GM23338 (cell line): Measurements from ENCODE around the gene PRAF2. TPM values are rescaled to one million over a fixed set of nuclear protein-coding genes. Genes with fewer than 3 reads are reported as not detected.

Experiments used
- ATAC-seq: fragments of 200-7000 bp; cut with Tn5 transposase; 3 replicates; pipeline ENCODE4 v1.9.1; 2020
- DNase-seq: peaks from one replicate; pipeline ENCODE4 v3.0.0-alpha.2; 2015; ENCODE audit warnings: low spot score
- H2AFZ ChIP-seq: fragments of 200-600 bp; sonication (generic); 2 replicates; pipeline ENCODE4 v1.8.0; 2016; ENCODE audit warnings: antibody characterized with exemption, mild to moderate bottlenecking, moderate library complexity
- H3F3A ChIP-seq: fragments of 200-600 bp; sonication (generic); replicated peaks from 2 replicates; pipeline ENCODE4 v1.8.0; 2017; ENCODE audit warnings: antibody characterized with exemption, mixed run types, low read depth
- H3K27ac ChIP-seq: fragments of 200-600 bp; sonication (generic); 2 replicates; pipeline ENCODE4 v1.6.1; 2016; ENCODE audit warnings: low read depth
- H3K27me3 ChIP-seq: fragments of 200-600 bp; sonication (generic); 2 replicates; pipeline ENCODE4 v1.8.0; 2016; ENCODE audit warnings: mild to moderate bottlenecking, mixed run types, moderate library complexity; ENCODE audit not compliant: insufficient read depth
- H3K36me3 ChIP-seq: fragments of 200-600 bp; sonication (generic); 2 replicates; pipeline ENCODE4 v1.8.0; 2016; ENCODE audit warnings: mild to moderate bottlenecking; ENCODE audit not compliant: insufficient read depth
- H3K4me1 ChIP-seq: fragments of 200-600 bp; sonication (generic); 2 replicates; pipeline ENCODE4 v1.8.0; 2016; ENCODE audit warnings: mild to moderate bottlenecking, moderate library complexity; ENCODE audit not compliant: insufficient read depth
- H3K4me2 ChIP-seq: fragments of 200-600 bp; sonication (generic); 2 replicates; pipeline ENCODE4 v1.7.1; 2017; ENCODE audit warnings: mixed run types
- H3K4me3 ChIP-seq: fragments of 200-600 bp; sonication (generic); 2 replicates; pipeline ENCODE4 v1.6.1; 2016; ENCODE audit warnings: mixed run types
- H3K79me2 ChIP-seq: fragments of 200-600 bp; sonication (generic); replicated peaks from 2 replicates; pipeline ENCODE4 v1.8.0; 2017; ENCODE audit warnings: mild to moderate bottlenecking; ENCODE audit not compliant: insufficient read depth
- H3K9me2 ChIP-seq: fragments of 200-600 bp; sonication (generic); 2 replicates; pipeline ENCODE4 v1.8.0; 2017; ENCODE audit not compliant: insufficient read depth
- H4K20me1 ChIP-seq: fragments of 200-600 bp; sonication (generic); replicated peaks from 2 replicates; pipeline ENCODE4 v1.8.0; 2017; ENCODE audit warnings: mild to moderate bottlenecking; ENCODE audit not compliant: insufficient read depth
- H3K27ac Mint-ChIP-seq: 2 replicates; pipeline ENCODE4 v1.8.0; 2020; ENCODE audit warnings: inconsistent platforms, mild to moderate bottlenecking, moderate library complexity, mixed read lengths
- H3K27me3 Mint-ChIP-seq: 3 replicates; pipeline ENCODE4 v1.8.0; 2022; ENCODE audit warnings: low read depth, mild to moderate bottlenecking, moderate library complexity, mixed read lengths, inconsistent platforms; ENCODE audit not compliant: insufficient read depth, poor library complexity
- H3K36me3 Mint-ChIP-seq: 3 replicates; pipeline ENCODE4 v1.8.0; 2021; ENCODE audit warnings: low read depth, mild to moderate bottlenecking, inconsistent platforms, moderate library complexity, mixed read lengths
- H3K4me1 Mint-ChIP-seq: 3 replicates; pipeline ENCODE4 v1.8.0; 2020; ENCODE audit warnings: mild to moderate bottlenecking, inconsistent platforms, mixed read lengths
- H3K4me3 Mint-ChIP-seq: 3 replicates; pipeline ENCODE4 v1.8.0; 2021; ENCODE audit warnings: moderate library complexity, mild to moderate bottlenecking, inconsistent platforms, mixed read lengths
- H3K9me3 Mint-ChIP-seq: 3 replicates; pipeline ENCODE4 v1.8.0; 2020; ENCODE audit warnings: moderate library complexity, mild to moderate bottlenecking, inconsistent platforms, mixed read lengths
- CREB1 ChIP-seq: fragments of 250-450 bp; sonication (Bioruptor Pico); IDR thresholded peaks from 2 replicates; pipeline ENCODE4 v1.5.0; 2020; ENCODE audit warnings: low read depth, mild to moderate bottlenecking, moderate library complexity
- EZH2 ChIP-seq: fragments of 200-600 bp; sonication (generic); IDR thresholded peaks from one replicate; pipeline ENCODE4 v1.8.0; 2017; ENCODE audit warnings: antibody characterized with exemption, mild to moderate bottlenecking, low read depth; ENCODE audit not compliant: unreplicated experiment
- EZH2phosphoT487 ChIP-seq: fragments of 200-600 bp; sonication (generic); IDR thresholded peaks from one replicate; pipeline ENCODE4 v1.8.1; 2018; ENCODE audit warnings: antibody characterized with exemption; ENCODE audit not compliant: unreplicated experiment
- JUNB ChIP-seq: IDR thresholded peaks from one replicate; pipeline ENCODE4 v1.6.1; 2016; ENCODE audit warnings: antibody characterized with exemption; ENCODE audit not compliant: unreplicated experiment
- NANOG ChIP-seq: IDR thresholded peaks from 2 replicates; pipeline ENCODE4 v1.6.1; 2016; ENCODE audit warnings: antibody characterized with exemption, borderline replicate concordance
- POLR2AphosphoS5 ChIP-seq: IDR thresholded peaks from 2 replicates; pipeline ENCODE4 v1.6.1; 2016; ENCODE audit warnings: antibody characterized with exemption, low read depth
- STAT1 ChIP-seq: IDR thresholded peaks from one replicate; pipeline ENCODE4 v1.6.1; 2016; ENCODE audit warnings: antibody characterized with exemption; ENCODE audit not compliant: unreplicated experiment
- ZNF114 ChIP-seq: fragments of 250-450 bp; sonication (Bioruptor Pico); IDR thresholded peaks from 2 replicates; pipeline ENCODE4 v1.5.0; 2020; ENCODE audit warnings: mild to moderate bottlenecking, moderate library complexity
- ZNF331 ChIP-seq: fragments of 250-450 bp; sonication (Bioruptor Pico); IDR thresholded peaks from 2 replicates; pipeline ENCODE4 v1.5.0; 2020; ENCODE audit warnings: low read depth, mild to moderate bottlenecking, moderate library complexity
- polyA plus RNA-seq: library from polyadenylated mRNA; unstranded; fragments of >200 nt; fragmentation: Nextera tagmentation; extraction: Ambion mirVana; gene quantifications from 2 replicates; pipeline ENCODE4 v1.2.1, GENCODE V29; 2016
- total RNA-seq: library from RNA; depleted of rRNA; stranded (reverse); fragments of >200 nt; shearing (Covaris generic); gene quantifications from 2 replicates; pipeline ENCODE4 v1.2.3, GENCODE V29; 2014
- TF ChIP-seq, protein P1 (sequence below): IDR thresholded peaks from 2 replicates; pipeline ENCODE4 v1.6.1; 2016; ENCODE audit warnings: antibody characterized with exemption
- TF ChIP-seq, protein P2 (sequence below), 2 experiments: fragments of 200-600 bp in 1 of 2; sonication (generic) in 1 of 2; conservative IDR thresholded peaks; 2 replicates each; pipeline versions ENCODE4 v1.5.1 to v1.6.1; 2016 to 2017; ENCODE audit warnings: antibody characterized with exemption in 2 of 2, low read depth in 2 of 2, mild to moderate bottlenecking in 2 of 2, moderate library complexity in 1 of 2
- TF ChIP-seq, protein P3 (sequence below): fragments of 250-450 bp; sonication (Bioruptor Pico); IDR thresholded peaks from 2 replicates; pipeline ENCODE4 v1.5.0; 2020; ENCODE audit warnings: mild to moderate bottlenecking, moderate library complexity
- TF ChIP-seq, protein P4 (sequence below): IDR thresholded peaks from one replicate; pipeline ENCODE4 v1.6.1; 2018; ENCODE audit warnings: antibody characterized with exemption; ENCODE audit not compliant: unreplicated experiment

PRAF2 gene
- total and polyA plus RNA-seq, 2 experiments from 2014 or later, result 6.3 to 22.1 TPM

DNA sequence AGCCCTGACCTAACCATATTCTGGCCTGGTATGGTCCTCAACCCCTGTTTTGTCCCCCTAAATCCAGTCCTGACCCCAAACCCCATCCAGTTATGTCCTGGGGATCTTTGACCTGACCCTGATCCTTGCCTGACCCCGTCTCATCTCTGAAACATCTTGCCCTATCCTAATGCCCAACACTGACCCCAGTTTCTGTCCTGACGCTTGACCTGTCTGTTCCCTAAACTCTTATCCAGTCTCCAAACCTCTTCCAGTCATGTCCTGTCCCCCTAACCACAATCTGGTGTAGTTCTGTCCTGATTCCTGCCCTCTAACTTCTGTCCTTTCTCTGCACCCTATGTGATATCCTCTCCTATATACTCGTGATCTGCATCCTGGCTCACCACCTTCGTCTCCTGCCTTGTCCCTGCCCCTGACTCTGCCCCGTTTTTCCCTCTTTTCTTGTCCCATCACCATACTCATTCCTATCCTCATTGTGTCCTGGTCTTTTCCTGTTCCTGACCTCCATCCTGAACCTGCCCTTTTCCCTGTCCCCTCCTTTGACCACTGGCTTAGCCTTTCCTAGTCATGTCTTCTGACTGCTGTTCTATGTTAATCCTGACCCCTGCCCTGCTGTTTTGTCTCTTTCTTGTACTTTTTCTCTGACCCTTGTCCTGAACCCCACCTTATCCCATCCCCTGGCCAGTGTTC is 19.6 kb downstream of the PRAF2 start:
- Histone ChIP-seq H3K4me3 (peak overlapping the region; percentile 63), H3F3A (no peaks in the 10 kb centered on the region), H3K4me2 (peak overlapping the region; percentile 71), H2AFZ (no peak overlapping the region), H3K9me2 (no peaks in the 10 kb centered on the region), H3K27ac (no peak overlapping the region), H3K4me1 (0 out of 2 replicates have a peak, but pooled peaks cover 3% of the 10 kb centered on the region), H4K20me1 (no peaks in the 10 kb centered on the region), H3K27me3 (no peaks in the 10 kb centered on the region), H3K79me2 (peaks cover 19% of the 10 kb centered on the region), H3K36me3 (no peaks in the 10 kb centered on the region)
- TF ChIP-seq EZH2phosphoT487 (no peak), POLR2AphosphoS5 (no peak), NANOG (no peak), EZH2 (no peak), ZNF114 (CRISPR knock-in tag) (no peak), STAT1 (no peak), ZNF331 (CRISPR knock-in tag) (no peak), CREB1 (CRISPR knock-in tag) (no peak), JUNB (no peak)
- TF ChIP-seq, protein P1, sequence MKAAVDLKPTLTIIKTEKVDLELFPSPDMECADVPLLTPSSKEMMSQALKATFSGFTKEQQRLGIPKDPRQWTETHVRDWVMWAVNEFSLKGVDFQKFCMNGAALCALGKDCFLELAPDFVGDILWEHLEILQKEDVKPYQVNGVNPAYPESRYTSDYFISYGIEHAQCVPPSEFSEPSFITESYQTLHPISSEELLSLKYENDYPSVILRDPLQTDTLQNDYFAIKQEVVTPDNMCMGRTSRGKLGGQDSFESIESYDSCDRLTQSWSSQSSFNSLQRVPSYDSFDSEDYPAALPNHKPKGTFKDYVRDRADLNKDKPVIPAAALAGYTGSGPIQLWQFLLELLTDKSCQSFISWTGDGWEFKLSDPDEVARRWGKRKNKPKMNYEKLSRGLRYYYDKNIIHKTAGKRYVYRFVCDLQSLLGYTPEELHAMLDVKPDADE, result no peak
- TF ChIP-seq, protein P2, sequence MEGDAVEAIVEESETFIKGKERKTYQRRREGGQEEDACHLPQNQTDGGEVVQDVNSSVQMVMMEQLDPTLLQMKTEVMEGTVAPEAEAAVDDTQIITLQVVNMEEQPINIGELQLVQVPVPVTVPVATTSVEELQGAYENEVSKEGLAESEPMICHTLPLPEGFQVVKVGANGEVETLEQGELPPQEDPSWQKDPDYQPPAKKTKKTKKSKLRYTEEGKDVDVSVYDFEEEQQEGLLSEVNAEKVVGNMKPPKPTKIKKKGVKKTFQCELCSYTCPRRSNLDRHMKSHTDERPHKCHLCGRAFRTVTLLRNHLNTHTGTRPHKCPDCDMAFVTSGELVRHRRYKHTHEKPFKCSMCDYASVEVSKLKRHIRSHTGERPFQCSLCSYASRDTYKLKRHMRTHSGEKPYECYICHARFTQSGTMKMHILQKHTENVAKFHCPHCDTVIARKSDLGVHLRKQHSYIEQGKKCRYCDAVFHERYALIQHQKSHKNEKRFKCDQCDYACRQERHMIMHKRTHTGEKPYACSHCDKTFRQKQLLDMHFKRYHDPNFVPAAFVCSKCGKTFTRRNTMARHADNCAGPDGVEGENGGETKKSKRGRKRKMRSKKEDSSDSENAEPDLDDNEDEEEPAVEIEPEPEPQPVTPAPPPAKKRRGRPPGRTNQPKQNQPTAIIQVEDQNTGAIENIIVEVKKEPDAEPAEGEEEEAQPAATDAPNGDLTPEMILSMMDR (conservative IDR thresholded peaks at IDR 0.05; ENCODE audit: low read depth in 2 of 2), result no peak
- TF ChIP-seq, protein P3, sequence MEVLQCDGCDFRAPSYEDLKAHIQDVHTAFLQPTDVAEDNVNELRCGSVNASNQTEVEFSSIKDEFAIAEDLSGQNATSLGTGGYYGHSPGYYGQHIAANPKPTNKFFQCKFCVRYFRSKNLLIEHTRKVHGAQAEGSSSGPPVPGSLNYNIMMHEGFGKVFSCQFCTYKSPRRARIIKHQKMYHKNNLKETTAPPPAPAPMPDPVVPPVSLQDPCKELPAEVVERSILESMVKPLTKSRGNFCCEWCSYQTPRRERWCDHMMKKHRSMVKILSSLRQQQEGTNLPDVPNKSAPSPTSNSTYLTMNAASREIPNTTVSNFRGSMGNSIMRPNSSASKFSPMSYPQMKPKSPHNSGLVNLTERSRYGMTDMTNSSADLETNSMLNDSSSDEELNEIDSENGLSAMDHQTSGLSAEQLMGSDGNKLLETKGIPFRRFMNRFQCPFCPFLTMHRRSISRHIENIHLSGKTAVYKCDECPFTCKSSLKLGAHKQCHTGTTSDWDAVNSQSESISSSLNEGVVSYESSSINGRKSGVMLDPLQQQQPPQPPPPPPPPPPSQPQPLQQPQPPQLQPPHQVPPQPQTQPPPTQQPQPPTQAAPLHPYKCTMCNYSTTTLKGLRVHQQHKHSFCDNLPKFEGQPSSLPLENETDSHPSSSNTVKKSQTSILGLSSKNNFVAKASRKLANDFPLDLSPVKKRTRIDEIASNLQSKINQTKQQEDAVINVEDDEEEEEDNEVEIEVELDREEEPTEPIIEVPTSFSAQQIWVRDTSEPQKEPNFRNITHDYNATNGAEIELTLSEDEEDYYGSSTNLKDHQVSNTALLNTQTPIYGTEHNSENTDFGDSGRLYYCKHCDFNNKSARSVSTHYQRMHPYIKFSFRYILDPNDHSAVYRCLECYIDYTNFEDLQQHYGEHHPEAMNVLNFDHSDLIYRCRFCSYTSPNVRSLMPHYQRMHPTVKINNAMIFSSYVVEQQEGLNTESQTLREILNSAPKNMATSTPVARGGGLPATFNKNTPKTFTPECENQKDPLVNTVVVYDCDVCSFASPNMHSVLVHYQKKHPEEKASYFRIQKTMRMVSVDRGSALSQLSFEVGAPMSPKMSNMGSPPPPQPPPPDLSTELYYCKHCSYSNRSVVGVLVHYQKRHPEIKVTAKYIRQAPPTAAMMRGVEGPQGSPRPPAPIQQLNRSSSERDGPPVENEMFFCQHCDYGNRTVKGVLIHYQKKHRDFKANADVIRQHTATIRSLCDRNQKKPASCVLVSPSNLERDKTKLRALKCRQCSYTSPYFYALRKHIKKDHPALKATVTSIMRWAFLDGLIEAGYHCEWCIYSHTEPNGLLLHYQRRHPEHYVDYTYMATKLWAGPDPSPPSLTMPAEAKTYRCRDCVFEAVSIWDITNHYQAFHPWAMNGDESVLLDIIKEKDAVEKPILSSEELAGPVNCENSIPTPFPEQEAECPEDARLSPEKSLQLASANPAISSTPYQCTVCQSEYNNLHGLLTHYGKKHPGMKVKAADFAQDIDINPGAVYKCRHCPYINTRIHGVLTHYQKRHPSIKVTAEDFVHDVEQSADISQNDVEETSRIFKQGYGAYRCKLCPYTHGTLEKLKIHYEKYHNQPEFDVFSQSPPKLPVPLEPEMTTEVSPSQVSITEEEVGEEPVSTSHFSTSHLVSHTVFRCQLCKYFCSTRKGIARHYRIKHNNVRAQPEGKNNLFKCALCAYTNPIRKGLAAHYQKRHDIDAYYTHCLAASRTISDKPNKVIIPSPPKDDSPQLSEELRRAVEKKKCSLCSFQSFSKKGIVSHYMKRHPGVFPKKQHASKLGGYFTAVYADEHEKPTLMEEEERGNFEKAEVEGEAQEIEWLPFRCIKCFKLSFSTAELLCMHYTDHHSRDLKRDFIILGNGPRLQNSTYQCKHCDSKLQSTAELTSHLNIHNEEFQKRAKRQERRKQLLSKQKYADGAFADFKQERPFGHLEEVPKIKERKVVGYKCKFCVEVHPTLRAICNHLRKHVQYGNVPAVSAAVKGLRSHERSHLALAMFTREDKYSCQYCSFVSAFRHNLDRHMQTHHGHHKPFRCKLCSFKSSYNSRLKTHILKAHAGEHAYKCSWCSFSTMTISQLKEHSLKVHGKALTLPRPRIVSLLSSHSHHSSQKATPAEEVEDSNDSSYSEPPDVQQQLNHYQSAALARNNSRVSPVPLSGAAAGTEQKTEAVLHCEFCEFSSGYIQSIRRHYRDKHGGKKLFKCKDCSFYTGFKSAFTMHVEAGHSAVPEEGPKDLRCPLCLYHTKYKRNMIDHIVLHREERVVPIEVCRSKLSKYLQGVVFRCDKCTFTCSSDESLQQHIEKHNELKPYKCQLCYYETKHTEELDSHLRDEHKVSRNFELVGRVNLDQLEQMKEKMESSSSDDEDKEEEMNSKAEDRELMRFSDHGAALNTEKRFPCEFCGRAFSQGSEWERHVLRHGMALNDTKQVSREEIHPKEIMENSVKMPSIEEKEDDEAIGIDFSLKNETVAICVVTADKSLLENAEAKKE (CRISPR knock-in tag), result no peak
- TF ChIP-seq, protein P4, sequence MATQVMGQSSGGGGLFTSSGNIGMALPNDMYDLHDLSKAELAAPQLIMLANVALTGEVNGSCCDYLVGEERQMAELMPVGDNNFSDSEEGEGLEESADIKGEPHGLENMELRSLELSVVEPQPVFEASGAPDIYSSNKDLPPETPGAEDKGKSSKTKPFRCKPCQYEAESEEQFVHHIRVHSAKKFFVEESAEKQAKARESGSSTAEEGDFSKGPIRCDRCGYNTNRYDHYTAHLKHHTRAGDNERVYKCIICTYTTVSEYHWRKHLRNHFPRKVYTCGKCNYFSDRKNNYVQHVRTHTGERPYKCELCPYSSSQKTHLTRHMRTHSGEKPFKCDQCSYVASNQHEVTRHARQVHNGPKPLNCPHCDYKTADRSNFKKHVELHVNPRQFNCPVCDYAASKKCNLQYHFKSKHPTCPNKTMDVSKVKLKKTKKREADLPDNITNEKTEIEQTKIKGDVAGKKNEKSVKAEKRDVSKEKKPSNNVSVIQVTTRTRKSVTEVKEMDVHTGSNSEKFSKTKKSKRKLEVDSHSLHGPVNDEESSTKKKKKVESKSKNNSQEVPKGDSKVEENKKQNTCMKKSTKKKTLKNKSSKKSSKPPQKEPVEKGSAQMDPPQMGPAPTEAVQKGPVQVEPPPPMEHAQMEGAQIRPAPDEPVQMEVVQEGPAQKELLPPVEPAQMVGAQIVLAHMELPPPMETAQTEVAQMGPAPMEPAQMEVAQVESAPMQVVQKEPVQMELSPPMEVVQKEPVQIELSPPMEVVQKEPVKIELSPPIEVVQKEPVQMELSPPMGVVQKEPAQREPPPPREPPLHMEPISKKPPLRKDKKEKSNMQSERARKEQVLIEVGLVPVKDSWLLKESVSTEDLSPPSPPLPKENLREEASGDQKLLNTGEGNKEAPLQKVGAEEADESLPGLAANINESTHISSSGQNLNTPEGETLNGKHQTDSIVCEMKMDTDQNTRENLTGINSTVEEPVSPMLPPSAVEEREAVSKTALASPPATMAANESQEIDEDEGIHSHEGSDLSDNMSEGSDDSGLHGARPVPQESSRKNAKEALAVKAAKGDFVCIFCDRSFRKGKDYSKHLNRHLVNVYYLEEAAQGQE, result no peak
- H3K4me1 Mint-ChIP-seq, result peaks cover 15% of the 10 kb centered on the region
- H3K27me3 Mint-ChIP-seq, result peaks cover 4% of the 10 kb centered on the region
- DNase-seq (no peak), ATAC-seq (no peak)
- H3K27ac Mint-ChIP-seq, result no peak overlapping the region; the same call in 1 of the 2 replicates
- peak overlapping the region; percentile 76 for H3K4me3 Mint-ChIP-seq
- peaks cover 6% of the 10 kb centered on the region; the same call in 1 of the 3 replicates for H3K36me3 Mint-ChIP-seq
- no peaks in the 10 kb centered on the region for H3K9me3 Mint-ChIP-seq
